ENCODE measurements around the gene CLIC6. TPM values are rescaled to one million over a fixed set of nuclear protein-coding genes. Genes with fewer than 3 reads are reported as not detected.

CLIC6 gene
- total and polyA plus RNA-seq, 2 of the 8 experiments (the other 6 are each of a cell fraction or from before 2014, with no cell fraction given) = 0.42 to 1.3 TPM

- Histone ChIP-seq H3K23me2 (ENCODE audit: low read depth, low read length) (no peaks in the 10 kb centered on the region), H2AFZ (ENCODE audit: low read length) (no peak overlapping the region), H3K79me2 (ENCODE audit: control insufficient read depth in 1 of 2, insufficient read depth in 2 of 2, low read length in 2 of 2) (no peaks in the 10 kb centered on the region), H3K23ac (ENCODE audit: insufficient read length) (no peak overlapping the region), H3K4me3 (ENCODE audit: extremely low read depth in 1 of 4, insufficient read depth in 2 of 4, low read depth in 3 of 4, low read length in 4 of 4) (no peak overlapping the region), H2BK15ac (ENCODE audit: low read length) (no peak overlapping the region), H3K36me3 (ENCODE audit: control insufficient read depth in 2 of 4, insufficient read depth in 4 of 4, low read length in 3 of 4) (no peaks in the 10 kb centered on the region), H3K18ac (ENCODE audit: extremely low read depth, low read length) (no peak overlapping the region), H3K14ac (ENCODE audit: insufficient read length) (no peak overlapping the region), H3K79me1 (ENCODE audit: low read depth, low read length) (no peaks in the 10 kb centered on the region), H3K56ac (replicated peaks; ENCODE audit: insufficient read length, low read depth, low read length) (no peak overlapping the region), H2BK5ac (ENCODE audit: low read depth, low read length) (no peak overlapping the region), H3K9me3 (ENCODE audit: insufficient read depth in 2 of 2, low read depth in 1 of 2, low read length in 1 of 2) (no peaks in the 10 kb centered on the region), H4K91ac (replicated peaks; ENCODE audit: insufficient read length, low read length) (no peak overlapping the region), H3K4ac (replicated peaks; ENCODE audit: insufficient read length, low read depth, low read length) (no peak overlapping the region), H2BK12ac (ENCODE audit: low read depth, low read length) (no peak overlapping the region), H4K5ac (ENCODE audit: insufficient read length, low read depth, low read length) (no peak overlapping the region), H4K20me1 (replicated peaks in 1 of 2; ENCODE audit: control insufficient read depth in 1 of 2, insufficient read depth in 2 of 2, low read length in 2 of 2) (no peaks in the 10 kb centered on the region), H3K4me1 (replicated peaks in 1 of 4; ENCODE audit: control insufficient read depth in 3 of 4, insufficient read depth in 4 of 4, low read length in 3 of 4) (peaks cover 0 to 10% (median 4%) of the 10 kb centered on the region in 4 experiments; a peak in 4 of 7 replicates), H2BK20ac (ENCODE audit: low read length) (no peak overlapping the region), H3K4me2 (ENCODE audit: insufficient read depth in 1 of 2, low read depth in 2 of 2, low read length in 2 of 2) (no peak overlapping the region), H2BK120ac (replicated peaks; ENCODE audit: low read depth, low read length) (no peak overlapping the region), H4K8ac (ENCODE audit: extremely low read depth, insufficient read depth, low read length) (no peak overlapping the region), H3K27me3 (replicated peaks in 1 of 4; ENCODE audit: control insufficient read depth in 3 of 4, extremely low read depth in 1 of 4, insufficient read depth in 3 of 4, low read length in 3 of 4) (no peaks in the 10 kb centered on the region; a peak in 2 of 7 replicates), H2AK5ac (ENCODE audit: low read depth, low read length) (no peak overlapping the region), H3K9ac (replicated peaks in 1 of 4; ENCODE audit: extremely low read depth in 1 of 4, low read depth in 3 of 4, low read length in 3 of 4) (no peak overlapping the region), H3K27ac (ENCODE audit: low read depth, low read length) (no peak overlapping the region)
- POLR2A ChIA-PET (ENCODE audit: partially characterized antibody) = no interaction called here
- FAIRE-seq (no peak), DNase-seq (ENCODE audit: low read depth in 1 of 2, low spot score in 2 of 2) (no peak)
- no peak for TF ChIP-seq CBX8 (IDR thresholded peaks at IDR 0.05; ENCODE audit: borderline replicate concordance, low read depth, low read length)
- TF ChIP-seq SIN3A (conservative IDR thresholded peaks at IDR 0.05 in 1 of 2, IDR thresholded peaks at IDR 0.05 in 1 of 2; ENCODE audit: low read depth in 1 of 2, low read length in 2 of 2) = no peak
- no peak for TF ChIP-seq HDAC6 (IDR thresholded peaks at IDR 0.05; ENCODE audit: low read depth, low read length)
- no peak for TF ChIP-seq USF2 (IDR thresholded peaks at IDR 0.05; ENCODE audit: low read length)
- no peak for TF ChIP-seq MAX (IDR thresholded peaks at IDR 0.05)
- no peak for TF ChIP-seq JUN (IDR thresholded peaks at IDR 0.05; ENCODE audit: low read depth, low read length)
- no peak for TF ChIP-seq JUND (IDR thresholded peaks at IDR 0.05; ENCODE audit: low read length)
- no peak for TF ChIP-seq HDAC2 (IDR thresholded peaks at IDR 0.05; ENCODE audit: borderline replicate concordance in 1 of 2, low read depth in 2 of 2, low read length in 2 of 2)
- no peak for TF ChIP-seq NRF1 (IDR thresholded peaks at IDR 0.05; ENCODE audit: low read depth, low read length)
- 80% methylated on average over 5 of the region's 5 CpGs; no CpG with 5 or more reads in 1 of the 2 experiments for WGBS, 2 experiments (ENCODE audit: extremely low coverage in 1 of 2, insufficient coverage in 1 of 2, insufficient read length in 1 of 2, insufficient replicate concordance in 2 of 2, low coverage in 1 of 2, low lambda C conversion rate in 2 of 2, missing lambda C conversion rate in 1 of 2)
- CTCF ChIA-PET (ENCODE audit: partially characterized antibody) = interaction anchor here (0.7 to 2.5 kb wide), 6 partner anchors 14 to 1149 kb away, joined by 3 to 16 read pairs (median 4); no protein-coding TSS in a partner anchor
Measured at GRCh38 chr21:34691390-34692032, 22.7 kb downstream of the CLIC6 start.
